HCT116 (cell line): ENCODE data around the gene TARBP2. TPM values are rescaled to one million over a fixed set of nuclear protein-coding genes. Genes with fewer than 3 reads are reported as not detected.

Source experiments
- ATAC-seq: fragments of 200-7000 bp; cut with Tn5 transposase; 2 replicates; pipeline ENCODE4 v1.9.1; 2020; ENCODE audit warnings: mild to moderate bottlenecking, moderate library complexity
- BruUV-seq: library from RNA; stranded (reverse); fragments of 400-500 nt; replicated peaks from 2 replicates; lab custom pipeline; 2021; lab: Mats Ljungman, UMichigan
- CTCF ChIA-PET: fragments of 300-600 bp; sonication (Branson Sonifier 250); formaldehyde crosslinking; loops from one replicate; lab custom pipeline; 2021; ENCODE audit warnings: antibody characterized with exemption; lab: Charles Lee
- POLR2A ChIA-PET: fragments of 300-600, 350-600 bp; sonication (Branson Sonifier 250); formaldehyde crosslinking; loops from one replicate; lab custom pipeline; 2021; ENCODE audit warnings: antibody characterized with exemption; lab: Charles Lee
- RAD21 ChIA-PET, 2 experiments: fragments of 300-600 bp; sonication (Branson Sonifier 250); formaldehyde crosslinking; loops; one replicate each; lab custom pipeline; 2023; ENCODE audit warnings: low total read pairs in 2 of 2; ENCODE audit not compliant: uncharacterized antibody in 2 of 2, unreplicated experiment in 2 of 2, low non-redundant PET in 1 of 2; lab: Charles Lee
- DNase-seq: peaks from one replicate; pipeline ENCODE4 v3.0.0-alpha.2; 2010; ENCODE audit warnings: low read depth, low spot score
- H2AFZ ChIP-seq: fragments of 200-600 bp; shearing (Covaris generic), sonication (generic); 2 replicates; pipeline ENCODE4 v1.6.1; 2017; ENCODE audit warnings: low read depth, mixed run types, mixed read lengths, antibody characterized with exemption, low read length; ENCODE audit not compliant: poor library complexity, severe bottlenecking
- H3K27ac ChIP-seq: 2 replicates; pipeline ENCODE4 v1.5.1; 2012; ENCODE audit warnings: low read depth, low read length
- H3K27me3 ChIP-seq: fragments of 200-600 bp; sonication (generic); 2 replicates; pipeline ENCODE4 v1.6.1; 2016; ENCODE audit warnings: mixed run types, low read length, mixed read lengths; ENCODE audit not compliant: insufficient read depth
- H3K36me3 ChIP-seq, 2 experiments: fragments of 200-500 bp in 1 of 2; fragments of 200-600 bp in 1 of 2; sonication (Bioruptor generic) in 1 of 2; sonication (generic) in 1 of 2; 2 replicates each; pipeline versions ENCODE4 v1.5.1 to v1.6.1; 2014 to 2016; ENCODE audit warnings: low read length in 2 of 2, inconsistent platforms in 1 of 2, mixed read lengths in 1 of 2, mixed run types in 1 of 2; ENCODE audit not compliant: insufficient read depth in 2 of 2, control insufficient read depth in 1 of 2
- H3K4me1 ChIP-seq, 2 experiments: fragments of 200-600 bp in 1 of 2; sonication (generic) in 1 of 2; 2 replicates each; pipeline versions ENCODE4 v1.5.1 to v1.6.1; 2012 to 2017; ENCODE audit warnings: low read length in 2 of 2, inconsistent platforms in 1 of 2, mild to moderate bottlenecking in 1 of 2, mixed read lengths in 1 of 2, mixed run types in 1 of 2, moderate library complexity in 1 of 2; ENCODE audit not compliant: insufficient read depth in 2 of 2, control insufficient read depth in 1 of 2
- H3K4me2 ChIP-seq: fragments of 200-600 bp; sonication (generic); 2 replicates; pipeline ENCODE4 v1.6.1; 2017; ENCODE audit warnings: mixed run types, low read length, mixed read lengths
- H3K4me3 ChIP-seq, 2 experiments: fragments of 200-600 bp in 1 of 2; sonication (generic) in 1 of 2; replicated peaks in 1 of 2; 2 replicates each; pipeline ENCODE4 v1.5.1; 2011 to 2016; ENCODE audit warnings: low read length in 2 of 2, control low read depth in 1 of 2, low read depth in 1 of 2, mild to moderate bottlenecking in 1 of 2, mixed read lengths in 1 of 2, mixed run types in 1 of 2
- H3K79me2 ChIP-seq: fragments of 200-600 bp; sonication (generic); 2 replicates; pipeline ENCODE4 v1.6.1; 2017; ENCODE audit warnings: mild to moderate bottlenecking, mixed run types, low read length, moderate library complexity, mixed read lengths; ENCODE audit not compliant: insufficient read depth
- H3K9ac ChIP-seq: fragments of 200-600 bp; sonication (generic); 2 replicates; pipeline ENCODE4 v1.6.1; 2016; ENCODE audit warnings: low read length, mixed read lengths
- H3K9me2 ChIP-seq: fragments of 200-600 bp; sonication (generic), shearing (Covaris generic); 2 replicates; pipeline ENCODE4 v1.6.1; 2017; ENCODE audit warnings: mixed run types, mild to moderate bottlenecking, moderate library complexity; ENCODE audit not compliant: insufficient read depth
- H3K9me3 ChIP-seq, 2 experiments: fragments of 200-500 bp in 1 of 2; fragments of 200-600 bp in 1 of 2; sonication (Bioruptor generic) in 1 of 2; sonication (generic) in 1 of 2; 2 replicates each; pipeline ENCODE4 v1.6.1; 2014 to 2017; ENCODE audit warnings: low read length in 2 of 2, mixed read lengths in 2 of 2, inconsistent platforms in 1 of 2, low read depth in 1 of 2, mild to moderate bottlenecking in 1 of 2, mixed run types in 1 of 2, moderate library complexity in 1 of 2; ENCODE audit not compliant: control insufficient read depth in 1 of 2, insufficient read depth in 1 of 2
- H4K20me1 ChIP-seq: fragments of 200-600 bp; sonication (generic), shearing (Covaris generic); 2 replicates; pipeline ENCODE4 v1.6.1; 2017; ENCODE audit warnings: mixed run types, mild to moderate bottlenecking, moderate library complexity; ENCODE audit not compliant: insufficient read depth
- ATF3 ChIP-seq: IDR thresholded peaks from 2 replicates; pipeline ENCODE4 v1.6.1; 2012
- CBX3 ChIP-seq: IDR thresholded peaks from 2 replicates; pipeline ENCODE4 v1.6.1; 2012; ENCODE audit warnings: low read depth
- CTCF ChIP-seq, 3 experiments: fragments of 200-600 bp in 1 of 3; sonication (generic) in 1 of 3; IDR thresholded peaks in 2 of 3; conservative IDR thresholded peaks in 1 of 3; 2 replicates each; pipeline ENCODE4 v1.5.1; 2012 to 2017; ENCODE audit warnings: low read depth in 2 of 3, low read length in 2 of 3, antibody characterized with exemption in 1 of 3, borderline replicate concordance in 1 of 3, control low read depth in 1 of 3, mild to moderate bottlenecking in 1 of 3, mixed read lengths in 1 of 3, mixed run types in 1 of 3, moderate library complexity in 1 of 3; ENCODE audit not compliant: insufficient read depth in 1 of 3
- ELF1 ChIP-seq: IDR thresholded peaks from 2 replicates; pipeline ENCODE4 v1.6.1; 2012; ENCODE audit warnings: low read depth, borderline replicate concordance
- EZH2 ChIP-seq: fragments of 200-600 bp; sonication (generic); IDR thresholded peaks from 2 replicates; pipeline ENCODE4 v1.6.1; 2017; ENCODE audit warnings: antibody characterized with exemption, mixed run types
- EZH2phosphoT487 ChIP-seq: fragments of 200-600 bp; IDR thresholded peaks from 2 replicates; pipeline ENCODE4 v1.6.1; 2018; ENCODE audit warnings: antibody characterized with exemption, borderline replicate concordance
- FOSL1 ChIP-seq: IDR thresholded peaks from 2 replicates; pipeline ENCODE4 v1.6.1; 2012; ENCODE audit warnings: low read depth
- JUND ChIP-seq: IDR thresholded peaks from 2 replicates; pipeline ENCODE4 v1.6.1; 2012
- MAX ChIP-seq: IDR thresholded peaks from 2 replicates; pipeline ENCODE4 v1.6.1; 2012
- POLR2A ChIP-seq: IDR thresholded peaks from 2 replicates; pipeline ENCODE4 v1.7.0; 2011; ENCODE audit warnings: borderline replicate concordance; ENCODE audit not compliant: insufficient read depth, insufficient read length; ENCODE audit errors: extremely low read depth
- POLR2AphosphoS5 ChIP-seq: IDR thresholded peaks from 2 replicates; pipeline ENCODE4 v1.6.1; 2011; ENCODE audit warnings: mild to moderate bottlenecking, low read depth, low read length, moderate library complexity
- REST ChIP-seq: IDR thresholded peaks from 2 replicates; pipeline ENCODE4 v1.6.1; 2012; ENCODE audit warnings: low read depth
- SIN3A ChIP-seq: IDR thresholded peaks from 2 replicates; pipeline ENCODE4 v1.6.1; 2012; ENCODE audit warnings: low read depth
- SRF ChIP-seq: IDR thresholded peaks from 2 replicates; pipeline ENCODE4 v1.6.1; 2012; ENCODE audit warnings: low read depth
- YY1 ChIP-seq: IDR thresholded peaks from 2 replicates; pipeline ENCODE4 v1.6.1; 2011; ENCODE audit warnings: low read length, low read depth, moderate library complexity, mild to moderate bottlenecking; ENCODE audit not compliant: insufficient replicate concordance; ENCODE audit errors: extremely low read depth
- ZBTB33 ChIP-seq: IDR thresholded peaks from 2 replicates; pipeline ENCODE4 v1.6.1; 2011; ENCODE audit warnings: mild to moderate bottlenecking, low read length, moderate library complexity; ENCODE audit not compliant: insufficient replicate concordance; ENCODE audit errors: extremely low read depth
- ZFX ChIP-seq: fragments of 450-650 bp; IDR thresholded peaks from 2 replicates; pipeline ENCODE4 v1.6.1; 2017
- ZNF274 ChIP-seq: fragments of 200-500 bp; sonication (Bioruptor generic); IDR thresholded peaks from 2 replicates; pipeline ENCODE4 v1.6.1; 2014; ENCODE audit warnings: mild to moderate bottlenecking, low read depth, low read length, inconsistent platforms
- intact Hi-C: fragments of 100-400 bp; cut with micrococcal nuclease; formaldehyde crosslinking; loops from 2 replicates; pipeline ENCODE4 v1.10.0; 2022
- total RNA-seq: library from RNA; stranded (reverse); gene quantifications from one replicate; pipeline ENCODE4 v1.2.1, GENCODE V29; 2021; ENCODE audit not compliant: unreplicated experiment

Gene TARBP2
- total RNA-seq, 1 experiment from 2014 or later = 40.1 TPM

- no peaks in the 10 kb centered on the region for H4K20me1 ChIP-seq
- no TSS peak for BruUV-seq
- H3K9me3 ChIP-seq = no peaks in the 10 kb centered on the region
- H3K27me3 ChIP-seq = no peaks in the 10 kb centered on the region
- H3K27ac ChIP-seq = peak overlapping the region; percentile 41
- H3K4me2 ChIP-seq = peak overlapping the region; percentile 89
- peak overlapping the region; percentile 52; the same call in 1 of the 2 replicates for H3K9ac ChIP-seq
- no peak for DNase-seq
- RAD21 ChIA-PET = no interaction called here
- H3K79me2 ChIP-seq = peaks cover 16% of the 10 kb centered on the region
- H3K4me1 ChIP-seq = peaks cover 19 to 50% of the 10 kb centered on the region in 2 experiments
- no peaks in the 10 kb centered on the region for H3K9me2 ChIP-seq
- no peak for TF ChIP-seq POLR2A
- no peak for TF ChIP-seq ZBTB33
- TF ChIP-seq ELF1 = no peak
- TF ChIP-seq SRF = no peak
- TF ChIP-seq MAX = no peak
- no peak for TF ChIP-seq CTCF (IDR thresholded peaks at IDR 0.05 in 2 of 3, conservative IDR thresholded peaks at IDR 0.05 in 1 of 3; ENCODE audit: borderline replicate concordance in 1 of 3, insufficient read depth in 1 of 3, low read depth in 2 of 3, low read length in 2 of 3)
- TF ChIP-seq SIN3A = no peak
- no peak for TF ChIP-seq CBX3
- no peak for TF ChIP-seq REST
- TF ChIP-seq ZFX = no peak
- TF ChIP-seq ATF3 = no peak
- TF ChIP-seq POLR2AphosphoS5 = no peak
- no peak for TF ChIP-seq EZH2phosphoT487
- TF ChIP-seq YY1 = no peak
- TF ChIP-seq JUND = no peak
- TF ChIP-seq FOSL1 = no peak
- TF ChIP-seq EZH2 = no peak
- no peak for TF ChIP-seq ZNF274
- TF ChIP-seq, all 23 proteins: peak for 0
- Histone ChIP-seq H2AFZ (no peak overlapping the region), H3K36me3 (no peaks in the 10 kb centered on the region), H3K4me3 (peak overlapping the region; percentile 75 to 87)
- ChIA-PET CTCF (no interaction called here), POLR2A (interaction anchor here (0.8 kb wide), 1 partner anchor 177 kb away, joined by 3 read pairs; the partner anchor contains the start of gene AAAS)
- no peak for ATAC-seq
- intact Hi-C loops = no loop called here
Observed at GRCh38 chr12:53498235-53498630, 2.9 kb upstream of the TARBP2 start.
